GM21360 (cell line): ENCODE measurements around the gene SSPN.

ENCODE experiments used
- ATAC-seq: cut with Tn5 transposase; IDR thresholded peaks from one replicate; pipeline ENCODE4 v1.9.1; 2021; ENCODE audit warnings: mild to moderate bottlenecking, moderate library complexity; ENCODE audit not compliant: unreplicated experiment

Gene SSPN

GRCh38 chr12:26255893-26256645 is 60.7 kb downstream of the SSPN start:
- ATAC-seq, result no peak

GRCh38 chr12:26264215-26264838 is 69.0 kb downstream of the SSPN start:
- ATAC-seq, result no peak

GRCh38 chr12:26265606-26266005 is 70.2 kb downstream of the SSPN start:
- ATAC-seq, result no peak

- ATAC-seq, result no peak
Measured at GRCh38 chr12:26266881-26267280, 71.5 kb downstream of the SSPN start.

GRCh38 chr12:26268841-26269561 is 73.6 kb downstream of the SSPN start:
- no peak for ATAC-seq

- ATAC-seq, result no peak
Measured at GRCh38 chr12:26269562-26270284, 74.3 kb downstream of the SSPN start.

GRCh38 chr12:26271024-26271423 is 75.7 kb downstream of the SSPN start:
- no peak for ATAC-seq

GRCh38 chr12:26271889-26272492 is 76.6 kb downstream of the SSPN start:
- ATAC-seq, result no peak

GRCh38 chr12:26272851-26273250 is 77.5 kb downstream of the SSPN start:
- ATAC-seq, result no peak

- no peak for ATAC-seq
Measured at GRCh38 chr12:26273811-26274210, 78.4 kb downstream of the SSPN start.

GRCh38 chr12:26274441-26275312 is 79.3 kb downstream of the SSPN start:
- peak; percentile 91 for ATAC-seq

- ATAC-seq, result no peak
Measured at GRCh38 chr12:26275313-26276131, 80.1 kb downstream of the SSPN start.

- ATAC-seq, result no peak
Measured at GRCh38 chr12:26276709-26277108, 81.3 kb downstream of the SSPN start.

- ATAC-seq, result no peak
Measured at GRCh38 chr12:26277506-26278246, 82.3 kb downstream of the SSPN start.

GRCh38 chr12:26278266-26278665 is 82.9 kb downstream of the SSPN start:
- no peak for ATAC-seq

GRCh38 chr12:26278666-26279065 is 83.3 kb downstream of the SSPN start:
- ATAC-seq, result no peak

GRCh38 chr12:26279091-26279490 is 83.7 kb downstream of the SSPN start:
- ATAC-seq, result no peak

- no peak for ATAC-seq
Measured at GRCh38 chr12:26279908-26280307, 84.5 kb downstream of the SSPN start.
